ENCODE data around the gene DVL2. TPM values are rescaled to one million over a fixed set of nuclear protein-coding genes. Genes with fewer than 3 reads are reported as not detected.

DVL2 gene
- total and polyA plus RNA-seq, 4 donors = 22.2 to 57.5 (median 35.2) TPM

GRCh38 chr17:7237761-7238419 is 3.6 kb upstream of the DVL2 start:
- no peaks in the 10 kb centered on the region for H3K9me3 ChIP-seq (ENCODE audit: control insufficient read depth in 4 of 4, insufficient read depth in 3 of 4, low read length in 3 of 4)
- H3K27me3 ChIP-seq (ENCODE audit: control insufficient read depth in 3 of 3, insufficient read depth in 3 of 3, low read length in 2 of 3) = no peaks in the 10 kb centered on the region
- H3K4me1 ChIP-seq (ENCODE audit: control insufficient read depth in 5 of 5, insufficient read depth in 5 of 5, low read length in 5 of 5) = peaks cover 4 to 39% (median 18%) of the 10 kb centered on the region in 5 donors
- WGBS, 2 donors = 1% methylated on average over 37 to 73 of the region's 73 CpGs
- no peak overlapping the region for H3K9ac ChIP-seq (ENCODE audit: insufficient read depth in 1 of 2, low read length in 2 of 2)
- H3K36me3 ChIP-seq (ENCODE audit: control insufficient read depth in 4 of 4, insufficient read depth in 4 of 4, low read length in 4 of 4) = peaks cover 6 to 28% (median 24%) of the 10 kb centered on the region in 4 donors
- TF ChIP-seq CTCF (IDR thresholded peaks at IDR 0.05; ENCODE audit: control extremely low read depth, extremely low read depth) = no peak
- ATAC-seq (ENCODE audit: insufficient read depth, low FRiP score) (no peak), DNase-seq (peak; percentile 79 to 84 (median 84))
- peak overlapping the region; percentile 88 to 91 for H3K27ac ChIP-seq (ENCODE audit: low read depth in 1 of 2, low read length in 1 of 2)
- peak overlapping the region; percentile 92 for H3K4me3 ChIP-seq

- Histone ChIP-seq H3K4me1 (ENCODE audit: control insufficient read depth in 5 of 5, insufficient read depth in 5 of 5, low read length in 5 of 5) (peaks cover 6 to 43% (median 18%) of the 10 kb centered on the region in 5 donors), H3K9me3 (ENCODE audit: control insufficient read depth in 4 of 4, insufficient read depth in 3 of 4, low read length in 3 of 4) (no peaks in the 10 kb centered on the region), H3K4me3 (no peak overlapping the region), H3K36me3 (ENCODE audit: control insufficient read depth in 4 of 4, insufficient read depth in 4 of 4, low read length in 4 of 4) (peaks cover 6 to 28% (median 24%) of the 10 kb centered on the region in 4 donors), H3K27me3 (ENCODE audit: control insufficient read depth in 3 of 3, insufficient read depth in 3 of 3, low read length in 2 of 3) (no peaks in the 10 kb centered on the region), H3K27ac (ENCODE audit: low read depth in 1 of 2, low read length in 1 of 2) (peak overlapping the region; percentile 59 to 88), H3K9ac (ENCODE audit: insufficient read depth in 1 of 2, low read length in 2 of 2) (peak overlapping the region in 1 of 2 donors; percentile 62)
- TF ChIP-seq CTCF (IDR thresholded peaks at IDR 0.05; ENCODE audit: control extremely low read depth, extremely low read depth) = no peak
- DNase-seq (no peak), ATAC-seq (ENCODE audit: insufficient read depth, low FRiP score) (no peak)
- WGBS, 2 donors = 25% methylated on average over 6 of the region's 6 CpGs
These were observed 3.0 kb upstream of the DVL2 start for GRCh38 chr17:7237266-7237760.

GRCh38 chr17:7236808-7237207 is 2.5 kb upstream of the DVL2 start:
- TF ChIP-seq CTCF (IDR thresholded peaks at IDR 0.05; ENCODE audit: control extremely low read depth, extremely low read depth) = no peak
- Histone ChIP-seq H3K9me3 (ENCODE audit: control insufficient read depth in 4 of 4, insufficient read depth in 3 of 4, low read length in 3 of 4) (no peaks in the 10 kb centered on the region), H3K36me3 (ENCODE audit: control insufficient read depth in 4 of 4, insufficient read depth in 4 of 4, low read length in 4 of 4) (peaks cover 6 to 28% (median 23%) of the 10 kb centered on the region in 4 donors), H3K9ac (ENCODE audit: insufficient read depth in 1 of 2, low read length in 2 of 2) (peak overlapping the region in 1 of 2 donors; percentile 62), H3K27me3 (ENCODE audit: control insufficient read depth in 3 of 3, insufficient read depth in 3 of 3, low read length in 2 of 3) (no peaks in the 10 kb centered on the region), H3K27ac (ENCODE audit: low read depth in 1 of 2, low read length in 1 of 2) (no peak overlapping the region), H3K4me1 (ENCODE audit: control insufficient read depth in 5 of 5, insufficient read depth in 5 of 5, low read length in 5 of 5) (peaks cover 7 to 48% (median 18%) of the 10 kb centered on the region in 5 donors), H3K4me3 (no peak overlapping the region)
- no peak for ATAC-seq (ENCODE audit: insufficient read depth, low FRiP score)
- 85 to 89% methylated on average over 6 of the region's 6 CpGs for WGBS, 2 donors
- DNase-seq = no peak

All from lung (tissue), 12 donors.